Gastrocnemius medialis (tissue), 4 donors: ENCODE measurements around the gene NEXMIF. TPM values are rescaled to one million over a fixed set of nuclear protein-coding genes. Genes with fewer than 3 reads are reported as not detected.
A peak's percentile ranks its signal among the peaks of the same experiment; 100 is the strongest.
"Not testable (repeated sequence)": the region's sequence is repeated elsewhere in the genome, so short reads cannot be mapped to it uniquely, and the experiment has no call there.

Experiments
- ATAC-seq, 2 donors: fragments of 150-250 bp; one replicate each; pipeline ENCODE4 v1.9.1; 2016
- DNase-seq, 2 donors: peaks; one replicate each; pipeline ENCODE4 v3.0.0-alpha.2; 2019
- H3K27ac ChIP-seq, 4 donors: fragments of 200-600 bp; sonication (generic); 1 replicate in 1 of 4; 2 replicates in 3 of 4; pipeline ENCODE4 v1.5.1; 2016 to 2018; ENCODE audit warnings: mild to moderate bottlenecking in 2 of 4, moderate library complexity in 1 of 4
- H3K27me3 ChIP-seq, 3 donors: fragments of 200-600 bp; sonication (generic) in 2 of 3; 1 replicate in 1 of 3; 2 replicates in 2 of 3; pipeline versions ENCODE4 v1.5.1 to v1.6.0; 2016 to 2019; ENCODE audit warnings: mild to moderate bottlenecking in 1 of 3, moderate library complexity in 1 of 3
- H3K36me3 ChIP-seq, 2 donors: fragments of 200-600 bp; sonication (generic) in 1 of 2; one replicate each; pipeline ENCODE4 v1.5.1; 2017 to 2018
- H3K4me1 ChIP-seq, 2 donors: fragments of 200-600 bp; sonication (generic) in 1 of 2; one replicate each; pipeline ENCODE4 v1.5.1; 2016 to 2017; ENCODE audit warnings: mild to moderate bottlenecking in 2 of 2
- H3K4me3 ChIP-seq, 4 donors: fragments of 200-600 bp; sonication (generic) in 3 of 4; 1 replicate in 1 of 4; 2 replicates in 3 of 4; pipeline ENCODE4 v1.5.1; 2016 to 2019; ENCODE audit warnings: mild to moderate bottlenecking in 2 of 4
- H3K9me3 ChIP-seq, 3 donors: fragments of 200-600 bp; sonication (generic) in 2 of 3; 1 replicate in 1 of 3; 2 replicates in 2 of 3; pipeline ENCODE4 v1.5.1; 2016 to 2019
- CTCF ChIP-seq, 5 experiments: fragments of 450-650 bp in 3 of 5; fragments of 200-600 bp in 2 of 5; sonication (generic) in 2 of 5; IDR thresholded peaks in 4 of 5; conservative IDR thresholded peaks in 1 of 5; 1 replicate in 4 of 5; 2 replicates in 1 of 5; pipeline ENCODE4 v1.5.1; 2016 to 2019; ENCODE audit warnings: antibody characterized with exemption in 5 of 5, mild to moderate bottlenecking in 3 of 5, moderate library complexity in 3 of 5
- POLR2A ChIP-seq, 2 donors: fragments of 450-650 bp; IDR thresholded peaks; one replicate each; pipeline ENCODE4 v1.6.1; 2017; ENCODE audit warnings: antibody characterized with exemption in 2 of 2, mild to moderate bottlenecking in 2 of 2, moderate library complexity in 2 of 2
- in situ Hi-C, 4 donors: fragments of 200-750 bp; cut with MboI; loops; one replicate each; pipeline versions ENCODE4 v1.15.0 to v1.8.0; 2017; ENCODE audit warnings: low sequenced_read_pairs in 4 of 4
- intact Hi-C: fragments of 100-400 bp; cut with DNase I; formaldehyde crosslinking; loops from one replicate; pipeline ENCODE4 v1.15.1; 2023; ENCODE audit warnings: low total_unique reads
- total RNA-seq, 4 donors: library from RNA; depleted of rRNA; stranded (reverse); fragments of >200 nt; gene quantifications; one replicate each; pipeline versions ENCODE4 v1.1.0 to v1.2.3, GENCODE V29; 2016

NEXMIF gene
- under 1 TPM; 0.02 to 0.16 (median 0.10) TPM for total RNA-seq

GRCh38 chrX:74925225-74926088 lies at the start of gene NEXMIF:
Gene NEXMIF, minus strand, starts transcription at chrX:74925452.
- Histone ChIP-seq H3K4me1 (peaks cover 0 to 5% of the 10 kb centered on the region in 2 donors), H3K36me3 (no peaks in the 10 kb centered on the region), H3K4me3 (peak within 1 kb of the TSS; percentile 46 to 58 (median 52)), H3K27me3 (peaks cover 4 to 18% (median 17%) of the 10 kb centered on the region in 3 donors), H3K27ac (no peak within 1 kb of the TSS), H3K9me3 (no peaks in the 10 kb centered on the region)
- intact Hi-C loops (no loop called here), in situ Hi-C loops (no loop called here)
- TF ChIP-seq POLR2A (IDR thresholded peaks at IDR 0.05), result no peak
- DNase-seq (no peak), ATAC-seq (peak in 1 of 2 donors; percentile 21)

GRCh38 chrX:74961962-74962361 lies 36.7 kb upstream of the NEXMIF start:
- H3K9me3 ChIP-seq, DNase-seq, H3K27ac ChIP-seq, H3K36me3 ChIP-seq, H3K4me3 ChIP-seq, intact Hi-C loops, in situ Hi-C loops, H3K4me1 ChIP-seq, H3K27me3 ChIP-seq, ATAC-seq: not testable (repeated sequence)

DNA sequence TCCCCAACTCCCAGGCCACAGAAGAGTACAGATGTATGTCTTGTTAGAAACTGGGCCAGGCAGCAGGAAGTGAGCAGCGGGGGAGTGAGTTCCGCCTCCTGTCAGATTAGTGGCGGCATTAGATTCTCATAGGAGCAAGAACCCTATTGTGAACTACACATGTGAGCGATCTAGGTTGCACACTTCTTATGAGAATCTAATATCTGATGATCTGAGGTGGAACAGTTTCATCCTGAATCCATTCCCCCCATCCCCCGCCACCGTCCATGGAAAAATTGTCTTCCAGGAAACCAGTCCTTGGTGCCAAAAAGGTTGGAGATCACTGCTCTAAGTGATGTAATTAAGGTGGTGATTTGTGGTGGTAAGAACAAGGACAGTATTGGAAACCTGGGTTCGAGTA lies 24.5 kb upstream of the NEXMIF start:
- Histone ChIP-seq H3K4me3 (no peak overlapping the region), H3K4me1 (no peaks in the 10 kb centered on the region), H3K9me3 (no peaks in the 10 kb centered on the region), H3K36me3 (no peaks in the 10 kb centered on the region), H3K27ac (no peak overlapping the region), H3K27me3 (no peaks in the 10 kb centered on the region)
- in situ Hi-C loops, result no loop called here
- no peak for TF ChIP-seq POLR2A (IDR thresholded peaks at IDR 0.05)
- TF ChIP-seq CTCF (IDR thresholded peaks at IDR 0.05 in 4 of 5, conservative IDR thresholded peaks at IDR 0.05 in 1 of 5), result no peak
- ATAC-seq (no peak), DNase-seq (no peak)
- intact Hi-C loops, result no loop called here

DNA sequence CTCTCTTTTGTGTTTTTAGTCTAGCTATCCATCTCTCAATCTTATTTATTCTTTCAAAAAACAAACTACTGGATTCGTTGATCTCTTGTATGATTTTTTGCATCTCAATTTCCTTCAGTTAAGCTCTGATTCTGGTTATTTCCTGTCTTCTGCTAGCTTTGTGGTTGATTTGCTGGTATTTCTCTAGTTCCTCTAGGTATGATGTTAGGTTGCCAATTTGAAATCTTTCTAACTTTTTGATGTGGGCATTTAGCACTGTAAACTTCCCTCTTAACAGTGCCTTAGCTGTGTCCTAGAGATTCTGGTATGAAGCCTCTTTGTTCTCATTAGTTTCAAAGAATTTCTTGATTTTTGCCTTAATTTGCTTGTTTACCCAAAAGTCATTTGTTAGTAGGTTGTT lies 15.2 kb upstream of the NEXMIF start:
- H3K27ac ChIP-seq, result no peak overlapping the region
- in situ Hi-C loops (no loop called here), intact Hi-C loops (no loop called here)
- peaks cover 0 to 8% (median 0%) of the 10 kb centered on the region in 3 donors for H3K9me3 ChIP-seq
- peaks cover 0 to 8% (median 0%) of the 10 kb centered on the region in 3 donors for H3K27me3 ChIP-seq
- no peaks in the 10 kb centered on the region for H3K4me1 ChIP-seq
- TF ChIP-seq CTCF (IDR thresholded peaks at IDR 0.05 in 4 of 5, conservative IDR thresholded peaks at IDR 0.05 in 1 of 5) (no peak), POLR2A (IDR thresholded peaks at IDR 0.05) (no peak)
- no peak for DNase-seq
- no peaks in the 10 kb centered on the region for H3K36me3 ChIP-seq
- ATAC-seq, result no peak
- H3K4me3 ChIP-seq, result no peak overlapping the region

DNA sequence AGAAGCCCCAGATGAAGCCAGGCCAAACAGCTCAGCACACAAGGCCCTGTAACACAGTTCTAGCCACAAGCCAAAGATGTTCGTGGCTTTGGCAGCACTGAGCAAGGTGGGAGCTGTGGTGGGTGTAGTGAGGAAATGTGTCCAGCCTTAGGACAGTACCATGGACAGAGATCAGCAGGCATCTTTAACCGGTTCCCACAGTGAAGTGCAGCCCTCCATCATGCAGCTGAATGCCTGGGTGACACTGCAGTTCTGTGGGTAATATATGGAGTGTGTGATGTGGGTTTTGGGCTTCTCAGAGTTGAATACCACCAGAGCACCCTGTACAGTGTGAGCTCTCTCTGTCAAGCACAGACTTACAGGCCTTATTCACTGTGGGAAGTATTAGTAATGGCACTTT lies 6.0 kb upstream of the NEXMIF start:
- Histone ChIP-seq H3K4me3 (no peak overlapping the region), H3K9me3 (no peaks in the 10 kb centered on the region), H3K36me3 (no peaks in the 10 kb centered on the region), H3K27ac (no peak overlapping the region), H3K27me3 (peaks cover 0 to 5% (median 0%) of the 10 kb centered on the region in 3 donors), H3K4me1 (no peaks in the 10 kb centered on the region)
- DNase-seq (no peak), ATAC-seq (no peak)
- TF ChIP-seq CTCF (IDR thresholded peaks at IDR 0.05 in 4 of 5, conservative IDR thresholded peaks at IDR 0.05 in 1 of 5) (no peak), POLR2A (IDR thresholded peaks at IDR 0.05) (no peak)
- intact Hi-C loops (no loop called here), in situ Hi-C loops (no loop called here)
